ENCODE data around the gene IDNK.

DNA sequence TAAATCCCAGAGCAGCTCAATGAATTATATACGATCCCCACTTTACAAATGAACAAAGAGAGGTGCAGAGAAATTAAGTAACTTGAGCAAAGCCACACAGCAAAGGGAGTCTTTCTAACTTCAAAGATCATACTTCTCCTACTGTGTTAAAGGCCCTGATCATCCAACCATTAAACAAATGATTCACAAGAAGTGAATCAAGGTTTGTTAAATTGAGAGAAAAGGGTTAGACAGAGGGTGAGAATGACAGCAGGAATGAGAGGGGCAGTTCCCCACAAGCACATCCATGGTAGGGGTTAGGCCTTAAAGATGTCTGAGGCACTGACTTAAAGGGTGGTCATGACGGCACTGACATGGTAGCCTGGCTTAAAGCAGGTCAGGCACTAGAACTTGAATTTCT, 10.7 kb downstream of the IDNK start:
- TF ChIP-seq MAX (IDR thresholded peaks at IDR 0.05; ENCODE audit: low read depth) (no peak), CHD2 (IDR thresholded peaks at IDR 0.05; ENCODE audit: low read length, partially characterized antibody) (no peak), GABPA (IDR thresholded peaks at IDR 0.05; ENCODE audit: low read depth) (no peak), IRF3 (IDR thresholded peaks at IDR 0.05; ENCODE audit: low read depth, low read length) (no peak)
- TF ChIP-seq, protein P1, sequence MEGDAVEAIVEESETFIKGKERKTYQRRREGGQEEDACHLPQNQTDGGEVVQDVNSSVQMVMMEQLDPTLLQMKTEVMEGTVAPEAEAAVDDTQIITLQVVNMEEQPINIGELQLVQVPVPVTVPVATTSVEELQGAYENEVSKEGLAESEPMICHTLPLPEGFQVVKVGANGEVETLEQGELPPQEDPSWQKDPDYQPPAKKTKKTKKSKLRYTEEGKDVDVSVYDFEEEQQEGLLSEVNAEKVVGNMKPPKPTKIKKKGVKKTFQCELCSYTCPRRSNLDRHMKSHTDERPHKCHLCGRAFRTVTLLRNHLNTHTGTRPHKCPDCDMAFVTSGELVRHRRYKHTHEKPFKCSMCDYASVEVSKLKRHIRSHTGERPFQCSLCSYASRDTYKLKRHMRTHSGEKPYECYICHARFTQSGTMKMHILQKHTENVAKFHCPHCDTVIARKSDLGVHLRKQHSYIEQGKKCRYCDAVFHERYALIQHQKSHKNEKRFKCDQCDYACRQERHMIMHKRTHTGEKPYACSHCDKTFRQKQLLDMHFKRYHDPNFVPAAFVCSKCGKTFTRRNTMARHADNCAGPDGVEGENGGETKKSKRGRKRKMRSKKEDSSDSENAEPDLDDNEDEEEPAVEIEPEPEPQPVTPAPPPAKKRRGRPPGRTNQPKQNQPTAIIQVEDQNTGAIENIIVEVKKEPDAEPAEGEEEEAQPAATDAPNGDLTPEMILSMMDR (IDR thresholded peaks at IDR 0.05) = no peak

Measured in SK-N-SH (cell line).